ENCODE measurements around the gene GCA.
A peak's percentile ranks its signal among the peaks of the same experiment; 100 is the strongest.

Gene GCA

GRCh38 chr2:162370931-162371330, 27.0 kb downstream of the GCA start:
- no peak for DNase-seq (ENCODE audit: low read depth)
- H3K4me3 ChIP-seq (ENCODE audit: low read depth, low read length) = no peak overlapping the region
- TF ChIP-seq, protein P1, sequence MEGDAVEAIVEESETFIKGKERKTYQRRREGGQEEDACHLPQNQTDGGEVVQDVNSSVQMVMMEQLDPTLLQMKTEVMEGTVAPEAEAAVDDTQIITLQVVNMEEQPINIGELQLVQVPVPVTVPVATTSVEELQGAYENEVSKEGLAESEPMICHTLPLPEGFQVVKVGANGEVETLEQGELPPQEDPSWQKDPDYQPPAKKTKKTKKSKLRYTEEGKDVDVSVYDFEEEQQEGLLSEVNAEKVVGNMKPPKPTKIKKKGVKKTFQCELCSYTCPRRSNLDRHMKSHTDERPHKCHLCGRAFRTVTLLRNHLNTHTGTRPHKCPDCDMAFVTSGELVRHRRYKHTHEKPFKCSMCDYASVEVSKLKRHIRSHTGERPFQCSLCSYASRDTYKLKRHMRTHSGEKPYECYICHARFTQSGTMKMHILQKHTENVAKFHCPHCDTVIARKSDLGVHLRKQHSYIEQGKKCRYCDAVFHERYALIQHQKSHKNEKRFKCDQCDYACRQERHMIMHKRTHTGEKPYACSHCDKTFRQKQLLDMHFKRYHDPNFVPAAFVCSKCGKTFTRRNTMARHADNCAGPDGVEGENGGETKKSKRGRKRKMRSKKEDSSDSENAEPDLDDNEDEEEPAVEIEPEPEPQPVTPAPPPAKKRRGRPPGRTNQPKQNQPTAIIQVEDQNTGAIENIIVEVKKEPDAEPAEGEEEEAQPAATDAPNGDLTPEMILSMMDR (conservative IDR thresholded peaks at IDR 0.05; ENCODE audit: low read depth, low read length) = no peak

DNA sequence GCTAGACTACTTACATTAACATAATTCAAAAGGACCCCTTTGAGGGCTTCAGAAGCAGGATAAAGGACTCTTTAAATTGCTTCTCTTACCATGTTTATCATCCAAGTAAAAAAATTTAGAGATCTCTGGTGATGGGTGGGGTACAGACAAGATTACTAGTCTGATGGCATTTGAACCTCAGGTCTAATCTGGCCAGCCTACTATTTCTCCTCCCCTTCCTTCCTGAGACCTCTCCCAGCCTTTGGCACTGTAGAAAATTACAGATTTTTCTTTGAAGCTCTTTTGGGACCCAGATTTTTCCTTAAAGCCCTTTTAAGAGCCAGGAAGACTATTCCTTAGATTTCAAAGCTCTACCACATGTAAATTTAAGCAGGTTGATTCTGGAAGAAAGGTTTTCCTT, 28.9 kb downstream of the GCA start:
- TF ChIP-seq, protein P1 (conservative IDR thresholded peaks at IDR 0.05; ENCODE audit: low read depth, low read length) = no peak
- no peak overlapping the region for H3K4me3 ChIP-seq (ENCODE audit: low read depth, low read length)
- DNase-seq (ENCODE audit: low read depth) = no peak

GRCh38 chr2:162379719-162380580, 36.0 kb downstream of the GCA start:
- TF ChIP-seq, protein P1 (conservative IDR thresholded peaks at IDR 0.05; ENCODE audit: low read depth, low read length) = no peak
- no peak for DNase-seq (ENCODE audit: low read depth)
- H3K4me3 ChIP-seq (ENCODE audit: low read depth, low read length) = no peak overlapping the region

- H3K4me3 ChIP-seq (ENCODE audit: low read depth, low read length) = no peak overlapping the region
- TF ChIP-seq, protein P1 (conservative IDR thresholded peaks at IDR 0.05; ENCODE audit: low read depth, low read length) = no peak
- DNase-seq (ENCODE audit: low read depth) = no peak
Observed at GRCh38 chr2:162381851-162382250, 37.9 kb downstream of the GCA start.

- DNase-seq (ENCODE audit: low read depth) = peak; percentile 47
- TF ChIP-seq, protein P1 (conservative IDR thresholded peaks at IDR 0.05; ENCODE audit: low read depth, low read length) = no peak
- no peak overlapping the region for H3K4me3 ChIP-seq (ENCODE audit: low read depth, low read length)
Observed at GRCh38 chr2:162382278-162382677, 38.3 kb downstream of the GCA start.

- TF ChIP-seq, protein P1 (conservative IDR thresholded peaks at IDR 0.05; ENCODE audit: low read depth, low read length) = no peak
- DNase-seq (ENCODE audit: low read depth) = no peak
- H3K4me3 ChIP-seq (ENCODE audit: low read depth, low read length) = no peak overlapping the region
Observed at GRCh38 chr2:162385536-162385935, 41.6 kb downstream of the GCA start.

DNA sequence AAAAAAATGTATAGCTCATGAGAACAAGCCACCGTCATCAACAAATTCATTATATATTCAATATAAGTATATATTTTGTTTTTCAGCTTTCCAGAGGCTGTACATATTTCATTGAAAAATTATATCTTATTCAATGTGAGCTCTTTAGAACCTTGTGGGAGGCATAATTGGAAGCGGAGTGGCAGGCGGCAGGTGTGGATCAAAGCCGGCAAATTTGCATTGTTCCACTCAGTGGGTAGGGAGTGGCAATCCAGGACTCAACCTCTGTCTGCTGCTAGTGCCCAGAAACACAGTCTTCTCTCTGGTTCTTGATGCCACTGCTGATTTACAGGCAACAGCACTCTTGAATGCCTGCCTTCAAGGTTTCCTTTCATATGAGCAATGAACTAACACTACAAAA, 46.9 kb downstream of the GCA start:
- DNase-seq (ENCODE audit: low read depth) = no peak
- no peak overlapping the region for H3K4me3 ChIP-seq (ENCODE audit: low read depth, low read length)
- TF ChIP-seq, protein P1 (conservative IDR thresholded peaks at IDR 0.05; ENCODE audit: low read depth, low read length) = no peak

Data from choroid plexus epithelial cell (primary cell).